Stimulated activated CD8-positive, alpha-beta memory T cell treated with anti-CD3 and anti-CD28 coated beads, Interleukin-2, amount 100 ng/mL, for 1 hour (primary cell): ENCODE results near the gene SKP2.

Experiments
- DNase-seq, 2 donors: peaks; one replicate each; pipeline ENCODE4 v3.0.0-alpha.2; 2020; ENCODE audit warnings: low read depth in 2 of 2

SKP2 gene

GRCh38 chr5:36199620-36200019 lies 47.7 kb downstream of the SKP2 start:
- no peak for DNase-seq

DNA sequence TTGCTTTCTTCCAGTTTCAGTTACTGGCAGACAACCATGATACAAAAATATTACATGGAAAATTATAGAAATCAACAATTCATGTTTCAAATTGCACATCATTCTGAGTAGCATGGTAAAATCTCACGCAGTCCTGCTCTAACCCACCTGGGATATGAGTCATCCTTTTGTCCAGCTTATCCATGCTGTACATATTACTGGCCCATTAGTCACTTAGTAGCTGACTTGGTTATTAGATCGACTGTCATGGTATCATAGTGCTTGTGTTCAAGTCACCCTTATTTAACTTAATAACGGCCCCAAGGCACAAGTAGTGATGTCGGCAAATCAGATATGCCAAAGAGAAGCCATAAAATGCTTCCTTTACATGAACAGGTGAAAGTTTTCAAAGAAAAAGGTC lies 48.6 kb downstream of the SKP2 start:
- DNase-seq: no peak

- no peak for DNase-seq
Measured at GRCh38 chr5:36202521-36202961, 50.6 kb downstream of the SKP2 start.

- no peak for DNase-seq
Measured at GRCh38 chr5:36205329-36205728, 53.4 kb downstream of the SKP2 start.

DNA sequence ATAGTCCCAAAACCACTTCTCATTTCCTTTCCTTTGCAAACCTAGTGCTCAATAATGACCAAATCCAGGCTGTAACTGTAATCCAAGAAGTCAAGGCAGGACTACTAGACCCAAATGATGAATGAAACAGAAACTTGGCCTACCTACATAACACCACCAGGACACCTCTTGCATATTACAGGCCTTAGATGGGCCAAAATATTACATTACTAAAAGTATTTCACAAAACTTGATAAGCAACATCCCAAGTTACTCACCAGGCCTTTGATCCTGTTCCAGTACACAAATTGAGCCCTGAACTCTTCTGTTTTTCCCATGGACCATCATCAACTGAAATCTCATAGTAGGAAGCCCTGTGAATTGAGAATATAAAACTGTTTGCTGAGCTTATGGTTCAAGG lies 55.0 kb downstream of the SKP2 start:
- no peak for DNase-seq

- no peak for DNase-seq
Measured at GRCh38 chr5:36208786-36209185, 56.9 kb downstream of the SKP2 start.

DNA sequence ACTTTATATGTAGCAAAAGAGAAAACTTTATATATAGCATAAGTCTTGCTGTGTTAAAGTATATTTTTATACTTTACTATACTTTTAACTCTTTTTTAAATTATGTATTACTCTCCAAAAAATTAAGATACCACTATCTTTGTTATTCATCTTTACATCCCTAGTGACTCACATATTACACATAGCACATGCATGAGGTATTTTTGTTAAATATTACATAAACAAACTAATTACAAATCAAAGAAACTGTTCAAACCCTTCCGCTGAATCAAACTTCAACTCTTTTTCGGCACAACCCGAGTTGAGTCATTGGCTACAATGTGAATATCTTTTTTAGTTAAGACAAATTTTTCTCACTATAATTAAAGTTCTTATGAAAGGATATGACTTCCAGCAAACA lies 57.8 kb downstream of the SKP2 start:
- DNase-seq: no peak

- DNase-seq: no peak
Measured at GRCh38 chr5:36214436-36214835, 62.5 kb downstream of the SKP2 start.

DNA sequence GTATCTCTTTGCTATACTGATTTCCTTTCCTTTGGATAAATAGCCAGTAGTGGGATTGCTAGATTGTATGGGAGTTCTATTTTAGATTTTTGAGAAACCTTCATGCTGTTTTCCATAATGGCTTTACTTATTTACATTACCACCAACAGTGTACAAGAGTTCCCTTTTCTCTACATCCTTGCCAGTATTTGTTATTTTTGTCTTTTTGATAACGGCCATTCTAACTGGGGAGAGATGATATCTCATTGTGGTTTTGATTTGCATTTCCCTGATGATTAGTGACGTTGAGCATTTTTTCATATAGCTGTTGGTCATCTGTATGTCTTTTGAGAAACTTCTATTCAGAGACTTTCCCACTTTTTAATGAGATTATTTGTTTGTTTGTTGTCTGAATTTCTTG lies 64.0 kb downstream of the SKP2 start:
- DNase-seq: no peak

- DNase-seq: no peak
Measured at GRCh38 chr5:36217567-36217966, 65.7 kb downstream of the SKP2 start.

GRCh38 chr5:36217988-36218387 lies 66.1 kb downstream of the SKP2 start:
- no peak for DNase-seq

DNA sequence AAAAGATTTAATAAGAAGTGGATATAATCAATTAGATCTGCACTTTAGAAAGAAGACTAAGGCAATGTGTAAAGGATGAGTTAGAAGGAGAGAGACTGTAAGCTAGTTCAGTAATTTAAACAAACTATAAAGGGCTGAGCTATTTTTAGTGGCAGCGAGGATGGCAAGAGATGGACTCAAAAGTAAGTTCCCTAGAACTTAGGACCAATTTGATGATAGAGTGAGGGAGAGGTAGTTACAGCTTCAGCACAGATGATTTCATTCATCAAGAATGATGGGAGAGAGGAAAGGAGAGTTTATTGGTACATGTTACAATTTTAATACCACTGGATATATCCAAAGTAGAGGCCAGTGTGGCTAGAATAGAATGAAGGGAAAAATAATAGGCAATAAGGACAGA lies 70.7 kb downstream of the SKP2 start:
- no peak for DNase-seq

DNA sequence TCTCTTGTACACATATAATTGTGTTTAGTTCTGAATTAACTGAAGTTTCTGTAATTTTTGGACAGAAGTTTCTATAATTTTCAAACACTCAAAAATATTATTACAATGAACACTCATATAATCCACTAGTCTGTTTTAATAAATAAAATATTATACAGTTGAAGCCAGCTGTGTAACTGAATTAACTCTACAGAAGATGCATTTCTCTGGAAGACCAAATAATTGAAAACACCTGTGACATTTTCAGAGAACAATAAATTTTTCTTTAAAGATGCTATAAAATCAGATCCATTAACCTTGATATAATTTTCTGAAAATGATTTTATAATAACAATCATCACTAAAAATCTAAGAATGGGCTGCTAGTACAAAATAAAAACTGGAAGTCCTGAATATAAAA lies 75.1 kb downstream of the SKP2 start:
- DNase-seq: no peak

DNA sequence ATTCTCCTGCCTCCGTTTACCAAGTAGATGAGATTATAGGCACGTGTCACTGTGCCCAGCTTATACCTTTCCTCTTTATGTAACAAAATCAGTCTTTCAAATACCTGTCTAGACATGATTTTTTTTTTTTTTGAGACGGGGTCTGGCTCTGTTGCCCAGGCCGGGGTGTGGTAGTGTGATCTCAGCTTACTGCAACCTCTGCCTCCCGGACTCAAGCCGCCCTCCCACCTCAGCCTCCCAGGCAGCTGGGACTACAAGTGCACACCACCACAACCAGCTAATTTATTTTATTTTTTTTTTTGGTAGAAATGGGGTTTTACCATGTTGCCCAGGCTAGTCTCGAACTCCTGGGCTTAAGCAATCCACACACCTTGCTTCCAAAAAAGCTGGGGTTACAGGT lies 76.6 kb downstream of the SKP2 start:
- no peak for DNase-seq

DNA sequence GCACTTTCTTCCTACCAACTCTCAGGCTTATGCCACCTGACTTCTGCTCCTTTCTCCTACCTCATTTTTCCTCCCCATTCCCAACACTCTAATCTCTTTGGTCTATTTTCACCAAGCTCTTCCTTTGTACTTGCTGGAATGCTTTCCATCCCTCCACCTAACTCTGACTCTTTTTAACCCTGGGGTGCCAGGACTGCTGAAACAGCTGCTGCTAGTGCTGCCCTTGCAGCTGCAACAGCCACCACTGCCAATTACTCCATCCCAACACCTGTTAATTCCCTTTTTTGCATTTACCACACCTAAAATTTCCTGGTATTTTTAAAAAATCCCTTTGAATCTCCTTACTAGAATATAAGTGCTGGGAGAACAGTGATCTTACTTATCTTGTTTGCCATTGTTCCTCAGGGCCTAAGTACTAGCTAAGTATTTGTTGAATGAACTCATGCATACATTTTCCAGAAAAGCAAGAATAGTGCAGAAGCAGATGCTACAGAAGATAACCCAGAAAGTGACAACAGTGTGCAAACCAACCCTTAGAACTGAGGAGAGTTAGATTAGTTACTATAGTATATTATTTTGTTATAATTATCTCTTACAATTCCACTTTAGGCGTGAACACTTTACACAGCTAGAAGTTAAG lies 78.4 kb downstream of the SKP2 start:
- no peak for DNase-seq

GRCh38 chr5:36232533-36232932 lies 80.6 kb downstream of the SKP2 start:
- no peak for DNase-seq
